Neural cell (in vitro differentiated cells): ENCODE measurements around the gene LSMEM2.

Experiments
- RAD21 ChIP-seq: fragments of 450-650 bp; conservative IDR thresholded peaks from 2 replicates; pipeline ENCODE4 v1.6.1; 2014; ENCODE audit warnings: antibody characterized with exemption, mild to moderate bottlenecking, moderate library complexity
- TF ChIP-seq, protein P1 (sequence below): fragments of 450-650 bp; IDR thresholded peaks from 2 replicates; pipeline ENCODE4 v1.5.1; 2014; ENCODE audit warnings: antibody characterized with exemption, mild to moderate bottlenecking, moderate library complexity; ENCODE audit not compliant: poor library complexity, severe bottlenecking
- TF ChIP-seq, protein P2 (sequence below): IDR thresholded peaks from 2 replicates; pipeline ENCODE4 v1.6.1; 2012; ENCODE audit warnings: borderline replicate concordance

DNA sequence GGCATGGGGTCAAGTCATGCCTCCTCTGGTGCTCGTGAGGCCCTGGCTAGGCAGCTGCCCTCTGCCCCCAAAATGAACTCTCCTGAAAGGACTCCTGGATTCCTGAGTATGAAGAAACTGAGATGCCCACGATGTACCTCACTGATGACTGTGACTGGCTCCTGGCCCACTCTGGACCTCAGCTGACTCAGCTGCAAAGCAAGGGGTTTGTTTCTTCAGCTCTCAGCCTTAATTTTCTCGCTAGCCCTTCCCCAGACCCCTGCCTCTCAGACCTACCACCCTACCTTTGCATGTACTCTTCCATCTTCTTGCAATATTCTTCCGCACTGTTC lies 48.1 kb upstream of the LSMEM2 start:
- TF ChIP-seq, protein P1, sequence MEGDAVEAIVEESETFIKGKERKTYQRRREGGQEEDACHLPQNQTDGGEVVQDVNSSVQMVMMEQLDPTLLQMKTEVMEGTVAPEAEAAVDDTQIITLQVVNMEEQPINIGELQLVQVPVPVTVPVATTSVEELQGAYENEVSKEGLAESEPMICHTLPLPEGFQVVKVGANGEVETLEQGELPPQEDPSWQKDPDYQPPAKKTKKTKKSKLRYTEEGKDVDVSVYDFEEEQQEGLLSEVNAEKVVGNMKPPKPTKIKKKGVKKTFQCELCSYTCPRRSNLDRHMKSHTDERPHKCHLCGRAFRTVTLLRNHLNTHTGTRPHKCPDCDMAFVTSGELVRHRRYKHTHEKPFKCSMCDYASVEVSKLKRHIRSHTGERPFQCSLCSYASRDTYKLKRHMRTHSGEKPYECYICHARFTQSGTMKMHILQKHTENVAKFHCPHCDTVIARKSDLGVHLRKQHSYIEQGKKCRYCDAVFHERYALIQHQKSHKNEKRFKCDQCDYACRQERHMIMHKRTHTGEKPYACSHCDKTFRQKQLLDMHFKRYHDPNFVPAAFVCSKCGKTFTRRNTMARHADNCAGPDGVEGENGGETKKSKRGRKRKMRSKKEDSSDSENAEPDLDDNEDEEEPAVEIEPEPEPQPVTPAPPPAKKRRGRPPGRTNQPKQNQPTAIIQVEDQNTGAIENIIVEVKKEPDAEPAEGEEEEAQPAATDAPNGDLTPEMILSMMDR: no peak
- TF ChIP-seq, protein P2, sequence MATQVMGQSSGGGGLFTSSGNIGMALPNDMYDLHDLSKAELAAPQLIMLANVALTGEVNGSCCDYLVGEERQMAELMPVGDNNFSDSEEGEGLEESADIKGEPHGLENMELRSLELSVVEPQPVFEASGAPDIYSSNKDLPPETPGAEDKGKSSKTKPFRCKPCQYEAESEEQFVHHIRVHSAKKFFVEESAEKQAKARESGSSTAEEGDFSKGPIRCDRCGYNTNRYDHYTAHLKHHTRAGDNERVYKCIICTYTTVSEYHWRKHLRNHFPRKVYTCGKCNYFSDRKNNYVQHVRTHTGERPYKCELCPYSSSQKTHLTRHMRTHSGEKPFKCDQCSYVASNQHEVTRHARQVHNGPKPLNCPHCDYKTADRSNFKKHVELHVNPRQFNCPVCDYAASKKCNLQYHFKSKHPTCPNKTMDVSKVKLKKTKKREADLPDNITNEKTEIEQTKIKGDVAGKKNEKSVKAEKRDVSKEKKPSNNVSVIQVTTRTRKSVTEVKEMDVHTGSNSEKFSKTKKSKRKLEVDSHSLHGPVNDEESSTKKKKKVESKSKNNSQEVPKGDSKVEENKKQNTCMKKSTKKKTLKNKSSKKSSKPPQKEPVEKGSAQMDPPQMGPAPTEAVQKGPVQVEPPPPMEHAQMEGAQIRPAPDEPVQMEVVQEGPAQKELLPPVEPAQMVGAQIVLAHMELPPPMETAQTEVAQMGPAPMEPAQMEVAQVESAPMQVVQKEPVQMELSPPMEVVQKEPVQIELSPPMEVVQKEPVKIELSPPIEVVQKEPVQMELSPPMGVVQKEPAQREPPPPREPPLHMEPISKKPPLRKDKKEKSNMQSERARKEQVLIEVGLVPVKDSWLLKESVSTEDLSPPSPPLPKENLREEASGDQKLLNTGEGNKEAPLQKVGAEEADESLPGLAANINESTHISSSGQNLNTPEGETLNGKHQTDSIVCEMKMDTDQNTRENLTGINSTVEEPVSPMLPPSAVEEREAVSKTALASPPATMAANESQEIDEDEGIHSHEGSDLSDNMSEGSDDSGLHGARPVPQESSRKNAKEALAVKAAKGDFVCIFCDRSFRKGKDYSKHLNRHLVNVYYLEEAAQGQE: no peak
- no peak for TF ChIP-seq RAD21
